Stimulated activated naive B cell treated with anti-CD40 and anti-IgM and Interleukin-4, amounts not matched to agents 10 μg/mL and 1 μg/mL and 100 μg/mL, for 72 hours (primary cell): ENCODE measurements around the gene UBAP2.
A peak's percentile ranks its signal among the peaks of the same experiment; 100 is the strongest.
"Not testable (repeated sequence)": the region's sequence is repeated elsewhere in the genome, so short reads cannot be mapped to it uniquely, and the experiment has no call there.

Experiments
- ATAC-seq, 2 donors: fragments of 150-1000 bp; cut with Tn5 transposase; replicated peaks; 2 replicates each; pipeline ENCODE4 v1.10.0; 2021; ENCODE audit warnings: moderate library complexity in 1 of 2
- DNase-seq: peaks from one replicate; pipeline ENCODE4 v3.0.0; 2021
- H3K27ac Mint-ChIP-seq: one replicate; pipeline ENCODE4 v1.8.0; 2022; ENCODE audit warnings: mild to moderate bottlenecking, mixed read lengths
- H3K27me3 Mint-ChIP-seq, 2 donors: one replicate each; pipeline ENCODE4 v1.8.0; 2022; ENCODE audit warnings: mixed read lengths in 2 of 2
- H3K36me3 Mint-ChIP-seq, 2 donors: one replicate each; pipeline ENCODE4 v1.8.0; 2022; ENCODE audit warnings: mixed read lengths in 2 of 2, mild to moderate bottlenecking in 1 of 2
- H3K4me1 Mint-ChIP-seq, 2 donors: one replicate each; pipeline ENCODE4 v1.8.0; 2022; ENCODE audit warnings: mixed read lengths in 2 of 2, mild to moderate bottlenecking in 1 of 2
- H3K4me3 Mint-ChIP-seq, 2 donors: one replicate each; pipeline ENCODE4 v1.8.0; 2022; ENCODE audit warnings: mild to moderate bottlenecking in 2 of 2, mixed read lengths in 2 of 2, moderate library complexity in 1 of 2
- H3K9me3 Mint-ChIP-seq, 2 donors: one replicate each; pipeline ENCODE4 v1.8.0; 2022; ENCODE audit warnings: mixed read lengths in 2 of 2, mild to moderate bottlenecking in 1 of 2

Gene UBAP2

GRCh38 chr9:34070606-34071324 is 22.1 kb upstream of the UBAP2 start:
- Mint-ChIP-seq H3K27me3 (peaks cover 18 to 50% of the 10 kb centered on the region in 2 donors), H3K27ac (no peak overlapping the region), H3K9me3 (no peaks in the 10 kb centered on the region), H3K36me3 (no peaks in the 10 kb centered on the region), H3K4me1 (no peaks in the 10 kb centered on the region), H3K4me3 (no peak overlapping the region)
- ATAC-seq = no peak
- DNase-seq = no peak

GRCh38 chr9:34069831-34070230 is 21.1 kb upstream of the UBAP2 start:
- no peak for DNase-seq
- ATAC-seq = no peak
- H3K9me3 Mint-ChIP-seq = no peaks in the 10 kb centered on the region
- no peak overlapping the region for H3K27ac Mint-ChIP-seq
- H3K36me3 Mint-ChIP-seq = no peaks in the 10 kb centered on the region
- H3K27me3 Mint-ChIP-seq = peaks cover 18 to 59% of the 10 kb centered on the region in 2 donors
- H3K4me3 Mint-ChIP-seq = no peak overlapping the region
- H3K4me1 Mint-ChIP-seq = no peaks in the 10 kb centered on the region

- Mint-ChIP-seq H3K9me3 (no peaks in the 10 kb centered on the region), H3K4me1 (no peaks in the 10 kb centered on the region), H3K36me3 (no peaks in the 10 kb centered on the region), H3K27me3 (peaks cover 5 to 34% of the 10 kb centered on the region in 2 donors), H3K4me3 (no peak overlapping the region), H3K27ac (no peak overlapping the region)
- ATAC-seq = no peak
- no peak for DNase-seq
Observed at GRCh38 chr9:34065541-34065940, 16.9 kb upstream of the UBAP2 start.

- Mint-ChIP-seq H3K36me3 (no peaks in the 10 kb centered on the region), H3K27ac (no peak overlapping the region), H3K4me1 (no peaks in the 10 kb centered on the region), H3K4me3 (no peak overlapping the region), H3K27me3 (peaks cover 13 to 25% of the 10 kb centered on the region in 2 donors), H3K9me3 (no peaks in the 10 kb centered on the region)
- DNase-seq = no peak
- ATAC-seq = no peak
Observed at GRCh38 chr9:34059954-34060353, 11.3 kb upstream of the UBAP2 start.

- no peak overlapping the region for H3K27ac Mint-ChIP-seq
- no peak overlapping the region for H3K4me3 Mint-ChIP-seq
- H3K4me1 Mint-ChIP-seq = no peaks in the 10 kb centered on the region
- H3K9me3 Mint-ChIP-seq = no peaks in the 10 kb centered on the region
- peaks cover 8 to 19% of the 10 kb centered on the region in 2 donors for H3K27me3 Mint-ChIP-seq
- DNase-seq = no peak
- H3K36me3 Mint-ChIP-seq = no peaks in the 10 kb centered on the region
- no peak for ATAC-seq
Observed at GRCh38 chr9:34059281-34059680, 10.6 kb upstream of the UBAP2 start.

GRCh38 chr9:34049630-34050384 is 1.1 kb upstream of the UBAP2 start:
- Mint-ChIP-seq H3K4me3 (peak overlapping the region; percentile 88 to 93), H3K9me3 (no peaks in the 10 kb centered on the region), H3K4me1 (peaks cover 16 to 18% of the 10 kb centered on the region in 2 donors), H3K27me3 (peaks cover 0 to 8% of the 10 kb centered on the region in 2 donors), H3K27ac (peak overlapping the region; percentile 99), H3K36me3 (peaks cover 2 to 11% of the 10 kb centered on the region in 2 donors)
- DNase-seq (no peak), ATAC-seq (no peak)

- Mint-ChIP-seq H3K36me3 (peaks cover 2 to 12% of the 10 kb centered on the region in 2 donors), H3K4me3 (peak overlapping the region; percentile 88 to 93), H3K4me1 (peaks cover 16 to 18% of the 10 kb centered on the region in 2 donors), H3K27me3 (peaks cover 0 to 8% of the 10 kb centered on the region in 2 donors), H3K27ac (peak overlapping the region; percentile 99), H3K9me3 (no peaks in the 10 kb centered on the region)
- DNase-seq (peak; percentile 52), ATAC-seq (peak; percentile 40 to 50)
Observed at GRCh38 chr9:34047864-34048726, 592 bp downstream of the UBAP2 start.

- Mint-ChIP-seq H3K9me3 (no peaks in the 10 kb centered on the region), H3K27ac (peak overlapping the region; percentile 25), H3K36me3 (peaks cover 3 to 17% of the 10 kb centered on the region in 2 donors), H3K4me3 (peak overlapping the region; percentile 77 to 88), H3K4me1 (peaks cover 16 to 18% of the 10 kb centered on the region in 2 donors), H3K27me3 (peaks cover 0 to 2% of the 10 kb centered on the region in 2 donors)
- ATAC-seq (no peak), DNase-seq (no peak)
Observed at GRCh38 chr9:34046784-34047379, 1.8 kb downstream of the UBAP2 start.

- peaks cover 10 to 25% of the 10 kb centered on the region in 2 donors for H3K36me3 Mint-ChIP-seq
- no peaks in the 10 kb centered on the region for H3K9me3 Mint-ChIP-seq
- no peak for DNase-seq
- ATAC-seq = no peak
- no peaks in the 10 kb centered on the region for H3K27me3 Mint-ChIP-seq
- no peak overlapping the region for H3K27ac Mint-ChIP-seq
- H3K4me1 Mint-ChIP-seq = peaks cover 16 to 18% of the 10 kb centered on the region in 2 donors
- no peak overlapping the region for H3K4me3 Mint-ChIP-seq
Observed at GRCh38 chr9:34045903-34046302, 2.8 kb downstream of the UBAP2 start.

GRCh38 chr9:34042074-34042473 is 6.6 kb downstream of the UBAP2 start:
- DNase-seq, H3K27me3 Mint-ChIP-seq, H3K4me3 Mint-ChIP-seq, H3K27ac Mint-ChIP-seq, ATAC-seq, H3K9me3 Mint-ChIP-seq: not testable (repeated sequence)
- Mint-ChIP-seq H3K36me3 (peaks cover 19 to 40% of the 10 kb centered on the region in 2 donors), H3K4me1 (peaks cover 10 to 14% of the 10 kb centered on the region in 2 donors)

GRCh38 chr9:34038851-34039250 is 9.8 kb downstream of the UBAP2 start:
- not testable (repeated sequence) for DNase-seq, H3K4me1 Mint-ChIP-seq, H3K9me3 Mint-ChIP-seq, H3K27me3 Mint-ChIP-seq, H3K27ac Mint-ChIP-seq, ATAC-seq, H3K4me3 Mint-ChIP-seq
- peaks cover 23 to 40% of the 10 kb centered on the region in 2 donors for H3K36me3 Mint-ChIP-seq

- ATAC-seq (no peak), DNase-seq (no peak)
- peaks cover 26 to 42% of the 10 kb centered on the region in 2 donors for H3K36me3 Mint-ChIP-seq
Observed at GRCh38 chr9:34037626-34038025, 11.1 kb downstream of the UBAP2 start.

GRCh38 chr9:34036625-34037024 is 12.1 kb downstream of the UBAP2 start:
- no peak for ATAC-seq
- no peak overlapping the region for H3K4me3 Mint-ChIP-seq
- H3K9me3 Mint-ChIP-seq = no peaks in the 10 kb centered on the region

More at GRCh38 chr9:34037626-34038025, 11.1 kb downstream of the UBAP2 start:
- H3K27ac Mint-ChIP-seq = no peak overlapping the region
- no peak overlapping the region for H3K4me3 Mint-ChIP-seq
- H3K4me1 Mint-ChIP-seq = peaks cover 1 to 6% of the 10 kb centered on the region in 2 donors
- no peaks in the 10 kb centered on the region for H3K27me3 Mint-ChIP-seq
- no peaks in the 10 kb centered on the region for H3K9me3 Mint-ChIP-seq

GRCh38 chr9:34035656-34036055 is 13.0 kb downstream of the UBAP2 start:
- H3K27ac Mint-ChIP-seq = no peak overlapping the region
- peaks cover 25 to 46% of the 10 kb centered on the region in 2 donors for H3K36me3 Mint-ChIP-seq
- no peak for ATAC-seq
- H3K4me3 Mint-ChIP-seq = no peak overlapping the region
- H3K9me3 Mint-ChIP-seq = no peaks in the 10 kb centered on the region
- H3K4me1 Mint-ChIP-seq = peaks cover 4 to 6% of the 10 kb centered on the region in 2 donors
- DNase-seq = no peak
- no peaks in the 10 kb centered on the region for H3K27me3 Mint-ChIP-seq

More at GRCh38 chr9:34036625-34037024, 12.1 kb downstream of the UBAP2 start:
- Mint-ChIP-seq H3K4me1 (peaks cover 4 to 6% of the 10 kb centered on the region in 2 donors), H3K27me3 (no peaks in the 10 kb centered on the region), H3K27ac (no peak overlapping the region), H3K36me3 (peaks cover 30 to 46% of the 10 kb centered on the region in 2 donors)
- no peak for DNase-seq
